GM23338 (cell line): ENCODE results near the gene PTGER2. TPM values are rescaled to one million over a fixed set of nuclear protein-coding genes. Genes with fewer than 3 reads are reported as not detected.

Experiments used
- ATAC-seq: fragments of 200-7000 bp; cut with Tn5 transposase; 3 replicates; pipeline ENCODE4 v1.9.1; 2020
- DNase-seq: peaks from one replicate; pipeline ENCODE4 v3.0.0-alpha.2; 2015; ENCODE audit warnings: low spot score
- H2AFZ ChIP-seq: fragments of 200-600 bp; sonication (generic); 2 replicates; pipeline ENCODE4 v1.8.0; 2016; ENCODE audit warnings: antibody characterized with exemption, mild to moderate bottlenecking, moderate library complexity
- H3F3A ChIP-seq: fragments of 200-600 bp; sonication (generic); replicated peaks from 2 replicates; pipeline ENCODE4 v1.8.0; 2017; ENCODE audit warnings: antibody characterized with exemption, mixed run types, low read depth
- H3K27ac ChIP-seq: fragments of 200-600 bp; sonication (generic); 2 replicates; pipeline ENCODE4 v1.6.1; 2016; ENCODE audit warnings: low read depth
- H3K27me3 ChIP-seq: fragments of 200-600 bp; sonication (generic); 2 replicates; pipeline ENCODE4 v1.8.0; 2016; ENCODE audit warnings: mild to moderate bottlenecking, mixed run types, moderate library complexity; ENCODE audit not compliant: insufficient read depth
- H3K36me3 ChIP-seq: fragments of 200-600 bp; sonication (generic); 2 replicates; pipeline ENCODE4 v1.8.0; 2016; ENCODE audit warnings: mild to moderate bottlenecking; ENCODE audit not compliant: insufficient read depth
- H3K4me1 ChIP-seq: fragments of 200-600 bp; sonication (generic); 2 replicates; pipeline ENCODE4 v1.8.0; 2016; ENCODE audit warnings: mild to moderate bottlenecking, moderate library complexity; ENCODE audit not compliant: insufficient read depth
- H3K4me2 ChIP-seq: fragments of 200-600 bp; sonication (generic); 2 replicates; pipeline ENCODE4 v1.7.1; 2017; ENCODE audit warnings: mixed run types
- H3K4me3 ChIP-seq: fragments of 200-600 bp; sonication (generic); 2 replicates; pipeline ENCODE4 v1.6.1; 2016; ENCODE audit warnings: mixed run types
- H3K79me2 ChIP-seq: fragments of 200-600 bp; sonication (generic); replicated peaks from 2 replicates; pipeline ENCODE4 v1.8.0; 2017; ENCODE audit warnings: mild to moderate bottlenecking; ENCODE audit not compliant: insufficient read depth
- H3K9me2 ChIP-seq: fragments of 200-600 bp; sonication (generic); 2 replicates; pipeline ENCODE4 v1.8.0; 2017; ENCODE audit not compliant: insufficient read depth
- H4K20me1 ChIP-seq: fragments of 200-600 bp; sonication (generic); replicated peaks from 2 replicates; pipeline ENCODE4 v1.8.0; 2017; ENCODE audit warnings: mild to moderate bottlenecking; ENCODE audit not compliant: insufficient read depth
- H3K27ac Mint-ChIP-seq: 2 replicates; pipeline ENCODE4 v1.8.0; 2020; ENCODE audit warnings: inconsistent platforms, mild to moderate bottlenecking, moderate library complexity, mixed read lengths
- H3K27me3 Mint-ChIP-seq: 3 replicates; pipeline ENCODE4 v1.8.0; 2022; ENCODE audit warnings: low read depth, mild to moderate bottlenecking, moderate library complexity, mixed read lengths, inconsistent platforms; ENCODE audit not compliant: insufficient read depth, poor library complexity
- H3K36me3 Mint-ChIP-seq: 3 replicates; pipeline ENCODE4 v1.8.0; 2021; ENCODE audit warnings: low read depth, mild to moderate bottlenecking, inconsistent platforms, moderate library complexity, mixed read lengths
- H3K4me1 Mint-ChIP-seq: 3 replicates; pipeline ENCODE4 v1.8.0; 2020; ENCODE audit warnings: mild to moderate bottlenecking, inconsistent platforms, mixed read lengths
- H3K4me3 Mint-ChIP-seq: 3 replicates; pipeline ENCODE4 v1.8.0; 2021; ENCODE audit warnings: moderate library complexity, mild to moderate bottlenecking, inconsistent platforms, mixed read lengths
- H3K9me3 Mint-ChIP-seq: 3 replicates; pipeline ENCODE4 v1.8.0; 2020; ENCODE audit warnings: moderate library complexity, mild to moderate bottlenecking, inconsistent platforms, mixed read lengths
- CREB1 ChIP-seq: fragments of 250-450 bp; sonication (Bioruptor Pico); IDR thresholded peaks from 2 replicates; pipeline ENCODE4 v1.5.0; 2020; ENCODE audit warnings: low read depth, mild to moderate bottlenecking, moderate library complexity
- CTCF ChIP-seq, 2 experiments: fragments of 200-600 bp in 1 of 2; sonication (generic) in 1 of 2; conservative IDR thresholded peaks; 2 replicates each; pipeline versions ENCODE4 v1.5.1 to v1.6.1; 2016 to 2017; ENCODE audit warnings: antibody characterized with exemption in 2 of 2, low read depth in 2 of 2, mild to moderate bottlenecking in 2 of 2, moderate library complexity in 1 of 2
- ETS1 ChIP-seq: IDR thresholded peaks from 2 replicates; pipeline ENCODE4 v1.6.1; 2016; ENCODE audit warnings: antibody characterized with exemption
- EZH2phosphoT487 ChIP-seq: fragments of 200-600 bp; sonication (generic); IDR thresholded peaks from one replicate; pipeline ENCODE4 v1.8.1; 2018; ENCODE audit warnings: antibody characterized with exemption; ENCODE audit not compliant: unreplicated experiment
- JUNB ChIP-seq: IDR thresholded peaks from one replicate; pipeline ENCODE4 v1.6.1; 2016; ENCODE audit warnings: antibody characterized with exemption; ENCODE audit not compliant: unreplicated experiment
- NANOG ChIP-seq: IDR thresholded peaks from 2 replicates; pipeline ENCODE4 v1.6.1; 2016; ENCODE audit warnings: antibody characterized with exemption, borderline replicate concordance
- POLR2AphosphoS5 ChIP-seq: IDR thresholded peaks from 2 replicates; pipeline ENCODE4 v1.6.1; 2016; ENCODE audit warnings: antibody characterized with exemption, low read depth
- REST ChIP-seq: IDR thresholded peaks from one replicate; pipeline ENCODE4 v1.6.1; 2018; ENCODE audit warnings: antibody characterized with exemption; ENCODE audit not compliant: unreplicated experiment
- STAT1 ChIP-seq: IDR thresholded peaks from one replicate; pipeline ENCODE4 v1.6.1; 2016; ENCODE audit warnings: antibody characterized with exemption; ENCODE audit not compliant: unreplicated experiment
- ZNF331 ChIP-seq: fragments of 250-450 bp; sonication (Bioruptor Pico); IDR thresholded peaks from 2 replicates; pipeline ENCODE4 v1.5.0; 2020; ENCODE audit warnings: low read depth, mild to moderate bottlenecking, moderate library complexity
- polyA plus RNA-seq: library from polyadenylated mRNA; unstranded; fragments of >200 nt; fragmentation: Nextera tagmentation; extraction: Ambion mirVana; gene quantifications from 2 replicates; pipeline ENCODE4 v1.2.1, GENCODE V29; 2016
- total RNA-seq: library from RNA; depleted of rRNA; stranded (reverse); fragments of >200 nt; shearing (Covaris generic); gene quantifications from 2 replicates; pipeline ENCODE4 v1.2.3, GENCODE V29; 2014

The PTGER2 gene
- total and polyA plus RNA-seq, 2 experiments from 2014 or later = 1.3 TPM

- H3K4me1 ChIP-seq = peaks cover 13% of the 10 kb centered on the region
- H3K79me2 ChIP-seq = no peaks in the 10 kb centered on the region
- Mint-ChIP-seq H3K4me1 (peaks cover 22% of the 10 kb centered on the region), H3K36me3 (no peaks in the 10 kb centered on the region; the same call in 2 of the 3 replicates), H3K27ac (no peak overlapping the region), H3K27me3 (peaks cover 42% of the 10 kb centered on the region), H3K4me3 (no peak overlapping the region), H3K9me3 (no peaks in the 10 kb centered on the region)
- H4K20me1 ChIP-seq = no peaks in the 10 kb centered on the region
- H3K27ac ChIP-seq = no peak overlapping the region
- no peaks in the 10 kb centered on the region for H3K36me3 ChIP-seq
- no peak for DNase-seq
- peaks cover 47% of the 10 kb centered on the region for H3K27me3 ChIP-seq
- no peaks in the 10 kb centered on the region for H3K9me2 ChIP-seq
- ATAC-seq = no peak
- no peak overlapping the region for H3K4me3 ChIP-seq
- TF ChIP-seq ZNF331 (CRISPR knock-in tag) (no peak), STAT1 (no peak), NANOG (no peak), JUNB (no peak), ETS1 (no peak)
- H3K4me2 ChIP-seq = no peak overlapping the region
- no peaks in the 10 kb centered on the region for H3F3A ChIP-seq
- no peak overlapping the region for H2AFZ ChIP-seq
Observed at GRCh38 chr14:52271538-52271937, 42.6 kb upstream of the PTGER2 start.

- Histone ChIP-seq H3K9me2 (no peaks in the 10 kb centered on the region), H4K20me1 (no peaks in the 10 kb centered on the region), H3K27ac (no peak overlapping the region), H3K4me3 (no peak overlapping the region), H3K4me2 (no peak overlapping the region), H3F3A (no peaks in the 10 kb centered on the region), H3K4me1 (peaks cover 6% of the 10 kb centered on the region), H3K27me3 (peaks cover 38% of the 10 kb centered on the region), H3K79me2 (no peaks in the 10 kb centered on the region), H2AFZ (no peak overlapping the region), H3K36me3 (no peaks in the 10 kb centered on the region)
- Mint-ChIP-seq H3K4me1 (peaks cover 13% of the 10 kb centered on the region), H3K36me3 (no peaks in the 10 kb centered on the region; the same call in 2 of the 3 replicates), H3K27ac (no peak overlapping the region), H3K27me3 (peaks cover 34% of the 10 kb centered on the region), H3K4me3 (no peak overlapping the region), H3K9me3 (no peaks in the 10 kb centered on the region)
- no peak for ATAC-seq
- DNase-seq = peak; percentile 70
- TF ChIP-seq CREB1 (CRISPR knock-in tag) (no peak), POLR2AphosphoS5 (no peak), EZH2phosphoT487 (no peak), REST (no peak), ZNF331 (CRISPR knock-in tag) (no peak), CTCF (conservative IDR thresholded peaks at IDR 0.05; ENCODE audit: low read depth in 2 of 2) (peak; percentile 60 to 69)
Observed at GRCh38 chr14:52272375-52272774, 41.7 kb upstream of the PTGER2 start.
